SU-DHL-6 (cell line): ENCODE measurements around the gene ATN1.

Experiments used
- H2AFZ ChIP-seq: fragments of 200-600 bp; sonication (generic); 2 replicates; pipeline ENCODE4 v1.6.1; 2014; ENCODE audit warnings: low read depth, mild to moderate bottlenecking, moderate library complexity, mixed read lengths, antibody characterized with exemption, low read length; ENCODE audit not compliant: severe bottlenecking
- H3F3A ChIP-seq: fragments of 200-600 bp; shearing (Covaris generic); 2 replicates; pipeline ENCODE4 v1.6.0; 2016; ENCODE audit warnings: antibody characterized with exemption, mild to moderate bottlenecking; ENCODE audit not compliant: insufficient read depth
- H3K27ac ChIP-seq: fragments of 200-600 bp; sonication (generic); 2 replicates; pipeline ENCODE4 v1.5.1; 2016; ENCODE audit warnings: low read depth, mild to moderate bottlenecking, low read length, moderate library complexity, mixed read lengths
- H3K27me3 ChIP-seq: fragments of 200-600 bp; sonication (generic), shearing (Covaris generic); 2 replicates; pipeline ENCODE4 v1.6.0; 2014; ENCODE audit warnings: mild to moderate bottlenecking, low read length
- H3K36me3 ChIP-seq: fragments of 200-600 bp; sonication (generic); 2 replicates; pipeline ENCODE4 v1.6.1; 2014; ENCODE audit warnings: mild to moderate bottlenecking, low read length, mixed read lengths
- H3K4me2 ChIP-seq: fragments of 300-600, 200-600 bp; shearing (Covaris generic), sonication (generic); 2 replicates; pipeline ENCODE4 v1.6.0; 2014; ENCODE audit warnings: low read length, low read depth, mild to moderate bottlenecking; ENCODE audit not compliant: poor library complexity, severe bottlenecking
- H3K4me3 ChIP-seq: fragments of 200-600 bp; sonication (generic); 2 replicates; pipeline ENCODE4 v1.5.1; 2014; ENCODE audit warnings: antibody characterized with exemption, low read length, mild to moderate bottlenecking, mixed read lengths; ENCODE audit not compliant: insufficient read depth, poor library complexity, severe bottlenecking
- H3K79me2 ChIP-seq: fragments of 200-600 bp; sonication (generic); 2 replicates; pipeline ENCODE4 v1.6.1; 2014; ENCODE audit warnings: mild to moderate bottlenecking, low read length, moderate library complexity; ENCODE audit not compliant: insufficient read depth
- H3K9ac ChIP-seq: fragments of 200-600 bp; sonication (generic); 2 replicates; pipeline ENCODE4 v1.7.0; 2014; ENCODE audit warnings: mild to moderate bottlenecking, low read length
- H3K9me2 ChIP-seq: fragments of 200-600 bp; sonication (generic); replicated peaks from 2 replicates; pipeline ENCODE4 v1.6.1; 2014; ENCODE audit warnings: low read length; ENCODE audit not compliant: insufficient read depth
- H3K9me3 ChIP-seq: fragments of 200-600 bp; sonication (generic); 2 replicates; pipeline ENCODE4 v1.6.1; 2014; ENCODE audit warnings: low read length, mixed read lengths; ENCODE audit not compliant: insufficient read depth
- H4K20me1 ChIP-seq: fragments of 200-600 bp; sonication (generic); 2 replicates; pipeline ENCODE4 v1.6.1; 2014; ENCODE audit warnings: low read depth, mild to moderate bottlenecking, antibody characterized with exemption, low read length, moderate library complexity, mixed read lengths
- CTCF ChIP-seq: fragments of 200-600 bp; sonication (generic); IDR thresholded peaks from one replicate; pipeline ENCODE4 v1.5.1; 2017; ENCODE audit warnings: antibody characterized with exemption, mild to moderate bottlenecking, low read length, moderate library complexity; ENCODE audit not compliant: insufficient read depth, poor library complexity, severe bottlenecking
- EZH2phosphoT487 ChIP-seq: fragments of 200-600 bp; sonication (generic), shearing (Covaris generic); conservative IDR thresholded peaks from 2 replicates; pipeline ENCODE4 v1.6.1; 2018; ENCODE audit warnings: mild to moderate bottlenecking, antibody characterized with exemption, low read length, moderate library complexity, mixed read lengths

The ATN1 gene

GRCh38 chr12:6959805-6960592 lies 32.2 kb downstream of the ATN1 start:
- Histone ChIP-seq H3K4me3 (peak overlapping the region; percentile 31), H3K27me3 (no peaks in the 10 kb centered on the region), H4K20me1 (no peaks in the 10 kb centered on the region), H2AFZ (no peak overlapping the region), H3K4me2 (peak overlapping the region; percentile 61), H3K9ac (no peak overlapping the region), H3K36me3 (no peaks in the 10 kb centered on the region), H3K27ac (no peak overlapping the region), H3K9me3 (no peaks in the 10 kb centered on the region), H3F3A (peaks cover 9% of the 10 kb centered on the region; the same call in 1 of the 2 replicates), H3K79me2 (no peaks in the 10 kb centered on the region), H3K9me2 (no peaks in the 10 kb centered on the region)
- TF ChIP-seq CTCF: no peak
- TF ChIP-seq EZH2phosphoT487: no peak

- no peak overlapping the region for H3K4me3 ChIP-seq
- no peaks in the 10 kb centered on the region for H3K79me2 ChIP-seq
- TF ChIP-seq EZH2phosphoT487 (no peak), CTCF (no peak)
- H3K36me3 ChIP-seq: no peaks in the 10 kb centered on the region
- H3K9me2 ChIP-seq: no peaks in the 10 kb centered on the region
- no peaks in the 10 kb centered on the region for H3K27me3 ChIP-seq
- no peak overlapping the region for H3K9ac ChIP-seq
- H3K9me3 ChIP-seq: no peaks in the 10 kb centered on the region
- no peak overlapping the region for H2AFZ ChIP-seq
- no peak overlapping the region for H3K4me2 ChIP-seq
- H3F3A ChIP-seq: peaks cover 13% of the 10 kb centered on the region
- H3K27ac ChIP-seq: no peak overlapping the region
- no peaks in the 10 kb centered on the region for H4K20me1 ChIP-seq
Observed at GRCh38 chr12:6960593-6961277, 33.0 kb downstream of the ATN1 start.

- no peak overlapping the region for H3K27ac ChIP-seq
- H2AFZ ChIP-seq: no peak overlapping the region
- H3K9me3 ChIP-seq: no peaks in the 10 kb centered on the region
- no peak overlapping the region for H3K9ac ChIP-seq
- no peaks in the 10 kb centered on the region for H3K9me2 ChIP-seq
- no peaks in the 10 kb centered on the region for H4K20me1 ChIP-seq
- peaks cover 19% of the 10 kb centered on the region for H3F3A ChIP-seq
- no peaks in the 10 kb centered on the region for H3K79me2 ChIP-seq
- TF ChIP-seq EZH2phosphoT487 (no peak), CTCF (no peak)
- no peaks in the 10 kb centered on the region for H3K27me3 ChIP-seq
- no peaks in the 10 kb centered on the region for H3K36me3 ChIP-seq
- H3K4me2 ChIP-seq: no peak overlapping the region
- no peak overlapping the region for H3K4me3 ChIP-seq
Observed at GRCh38 chr12:6961278-6961694, 33.5 kb downstream of the ATN1 start.
